Ascending aorta (tissue), 2 donors: ENCODE results near the gene HSP90AB1. TPM values are rescaled to one million over a fixed set of nuclear protein-coding genes. Genes with fewer than 3 reads are reported as not detected.

ENCODE experiments used
- DNase-seq, 2 donors: peaks; one replicate each; pipeline ENCODE4 v3.0.0-alpha.2; 2019; ENCODE audit warnings: low spot score in 2 of 2
- H3K27ac ChIP-seq, 2 donors: fragments of 200-600 bp; sonication (generic); one replicate each; pipeline ENCODE4 v1.5.1; 2016 to 2017; ENCODE audit warnings: mild to moderate bottlenecking in 1 of 2
- H3K27me3 ChIP-seq: fragments of 200-600 bp; sonication (generic); one replicate; pipeline ENCODE4 v1.5.1; 2017
- H3K36me3 ChIP-seq, 2 donors: fragments of 200-600 bp; sonication (generic); one replicate each; pipeline ENCODE4 v1.5.1; 2016
- H3K4me1 ChIP-seq, 2 donors: fragments of 200-600 bp; sonication (generic); one replicate each; pipeline ENCODE4 v1.5.1; 2016 to 2017; ENCODE audit warnings: mild to moderate bottlenecking in 1 of 2
- H3K4me3 ChIP-seq, 2 donors: fragments of 200-600 bp; sonication (generic); one replicate each; pipeline ENCODE4 v1.5.1; 2016 to 2017; ENCODE audit warnings: mild to moderate bottlenecking in 1 of 2
- H3K9me3 ChIP-seq, 2 donors: fragments of 200-600 bp; sonication (generic); one replicate each; pipeline ENCODE4 v1.5.1; 2016
- CTCF ChIP-seq, 3 experiments: fragments of 200-600 bp in 2 of 3; fragments of 450-650 bp in 1 of 3; sonication (generic) in 2 of 3; IDR thresholded peaks; one replicate each; pipeline ENCODE4 v1.5.1; 2016 to 2019; ENCODE audit warnings: antibody characterized with exemption in 3 of 3, mild to moderate bottlenecking in 1 of 3, moderate library complexity in 1 of 3
- intact Hi-C: fragments of 100-400 bp; cut with DNase I; formaldehyde crosslinking; loops from one replicate; pipeline ENCODE4 v1.15.1; 2023
- total RNA-seq: library from RNA; depleted of rRNA; stranded (reverse); fragments of >200 nt; gene quantifications from one replicate; pipeline ENCODE4 v1.1.0, GENCODE V29; 2016

The HSP90AB1 gene
- total RNA-seq, 1 donor from 2014 or later = 354 TPM

- Histone ChIP-seq H3K4me1 (peaks cover 15 to 29% of the 10 kb centered on the region in 2 donors), H3K36me3 (peaks cover 0 to 3% of the 10 kb centered on the region in 2 donors), H3K9me3 (no peaks in the 10 kb centered on the region), H3K27me3 (no peaks in the 10 kb centered on the region), H3K27ac (peak overlapping the region; percentile 72 to 77), H3K4me3 (peak overlapping the region; percentile 69 to 73)
- no peak for TF ChIP-seq CTCF (IDR thresholded peaks at IDR 0.05)
- DNase-seq = peak in 1 of 2 donors; percentile 72
- intact Hi-C loops = loop anchor here (1.0 to 5.0 kb wide), 5 partner anchors 27 to 193 kb away; partner anchors contain the start of genes AARS2, CDC5L, MRPL14 and TMEM63B
Observed at GRCh38 chr6:44264154-44265006, 17.5 kb downstream of the HSP90AB1 start.

DNA sequence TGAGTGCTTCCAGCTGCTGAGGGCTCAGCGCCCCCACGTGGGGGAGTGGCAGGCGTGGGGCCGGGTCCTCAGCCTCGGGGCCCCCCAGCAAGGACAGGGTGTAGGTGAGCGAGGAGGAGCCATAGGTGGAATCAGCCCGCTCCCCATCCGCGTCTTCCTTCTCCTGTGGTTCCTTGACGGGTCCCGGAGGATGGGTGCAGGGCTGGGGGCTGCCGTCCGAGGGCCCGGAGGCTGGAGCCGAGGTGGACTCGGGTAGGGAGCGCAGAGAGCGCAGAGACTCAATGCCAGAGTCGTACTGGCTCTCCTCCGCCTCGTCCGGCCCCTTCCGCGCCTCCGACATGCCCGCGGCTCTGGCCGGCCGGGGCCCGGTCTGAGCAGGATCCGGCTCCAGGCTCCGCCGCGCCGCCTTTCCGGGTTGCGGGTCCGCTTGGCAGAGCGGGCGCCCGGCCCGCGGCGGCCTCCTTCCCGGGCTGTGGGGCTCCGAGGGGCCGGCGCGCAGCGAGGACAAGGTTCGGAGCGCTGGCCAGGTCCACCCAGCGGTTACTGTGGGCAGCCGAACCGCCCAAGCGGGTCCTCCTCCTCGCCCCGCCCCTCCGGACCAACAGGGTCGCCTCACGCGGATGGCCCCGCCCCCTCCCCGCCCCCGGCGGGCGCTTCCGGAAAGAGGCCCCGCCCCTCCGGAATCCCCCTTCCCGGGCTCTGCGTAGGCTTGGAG is 18.3 kb downstream of the HSP90AB1 start, which contains the start of gene NFKBIE:
TSS of gene NFKBIE (minus strand) at position 545 of the 715 bp plus-strand sequence. CDS start at position 340, 205 bp downstream.
- DNase-seq = peak; percentile 88 to 98
- Histone ChIP-seq H3K27me3 (peaks cover 2% of the 10 kb centered on the region), H3K9me3 (no peaks in the 10 kb centered on the region), H3K36me3 (peaks cover 0 to under 1% of the 10 kb centered on the region in 2 donors), H3K4me3 (peak within 1 kb of the TSS; percentile 69 to 73), H3K4me1 (peaks cover 15 to 29% of the 10 kb centered on the region in 2 donors), H3K27ac (peak within 1 kb of the TSS; percentile 72 to 77)
- TF ChIP-seq CTCF (IDR thresholded peaks at IDR 0.05) = peak in 1 of 3 experiments; percentile 26
- intact Hi-C loops = loop anchor here (1.0 to 5.0 kb wide), 5 partner anchors 28 to 192 kb away; partner anchors contain the start of genes AARS2, CDC5L, MRPL14 and TMEM63B

- TF ChIP-seq CTCF (IDR thresholded peaks at IDR 0.05) = no peak
- Histone ChIP-seq H3K27me3 (peaks cover 6% of the 10 kb centered on the region), H3K27ac (peak overlapping the region in 1 of 2 donors; percentile 72), H3K9me3 (no peaks in the 10 kb centered on the region), H3K36me3 (no peaks in the 10 kb centered on the region), H3K4me3 (peak overlapping the region; percentile 69 to 73), H3K4me1 (peaks cover 17 to 29% of the 10 kb centered on the region in 2 donors)
- DNase-seq = no peak
- intact Hi-C loops = loop anchor here (1.0 to 5.0 kb wide), 5 partner anchors 28 to 192 kb away; partner anchors contain the start of genes AARS2, CDC5L, MRPL14 and TMEM63B
Observed at GRCh38 chr6:44265722-44266233, 18.9 kb downstream of the HSP90AB1 start.

DNA sequence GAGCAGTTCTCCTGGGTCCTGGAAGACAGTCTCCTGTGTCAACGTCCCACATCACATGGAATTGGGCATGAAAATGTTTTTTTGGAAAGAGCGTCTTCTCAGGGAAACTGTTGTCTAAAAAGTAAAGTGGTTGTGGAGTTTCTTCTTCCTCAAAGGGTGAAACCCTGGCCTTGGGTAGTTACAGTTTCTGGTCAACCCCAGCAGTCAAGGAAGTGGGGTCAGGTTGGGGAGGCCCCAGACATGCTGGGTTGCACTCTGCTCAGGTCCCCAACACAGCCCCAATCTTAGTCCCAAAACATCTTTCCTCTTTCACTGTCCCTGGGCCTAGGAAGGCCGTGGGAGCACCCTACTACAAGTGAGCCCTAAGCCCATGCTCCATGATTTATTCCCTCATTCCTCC is 19.4 kb downstream of the HSP90AB1 start:
- no peak overlapping the region for H3K4me3 ChIP-seq
- no peaks in the 10 kb centered on the region for H3K36me3 ChIP-seq
- intact Hi-C loops = loop anchor here (5.0 kb wide), 3 partner anchors 46 to 191 kb away; partner anchors contain the start of genes AARS2 and CDC5L
- H3K27me3 ChIP-seq = peaks cover 6% of the 10 kb centered on the region
- no peaks in the 10 kb centered on the region for H3K9me3 ChIP-seq
- no peak for TF ChIP-seq CTCF (IDR thresholded peaks at IDR 0.05)
- peaks cover 17 to 29% of the 10 kb centered on the region in 2 donors for H3K4me1 ChIP-seq
- DNase-seq = no peak
- no peak overlapping the region for H3K27ac ChIP-seq

DNA sequence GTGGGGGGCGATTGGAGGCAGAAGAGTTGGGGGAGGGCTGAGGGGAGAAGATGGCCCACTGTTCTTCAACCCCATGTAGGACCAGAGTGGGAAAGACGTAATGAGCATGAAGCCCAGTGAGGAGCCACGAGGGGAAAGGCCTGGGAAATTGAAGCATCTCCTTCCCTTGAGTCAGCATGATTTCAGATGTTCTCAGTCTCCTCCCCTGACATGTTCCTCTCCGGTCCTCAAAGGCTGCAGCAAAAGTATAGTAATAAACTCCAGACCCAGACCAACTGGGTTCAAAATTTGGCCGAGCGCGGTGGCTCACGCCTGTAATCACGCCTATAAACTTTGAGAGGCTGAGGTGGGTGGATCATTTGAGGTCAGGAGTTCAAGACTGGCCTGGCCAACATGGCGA is 20.4 kb downstream of the HSP90AB1 start:
- Histone ChIP-seq H3K27me3 (peaks cover 9% of the 10 kb centered on the region), H3K9me3 (no peaks in the 10 kb centered on the region), H3K4me3 (no peak overlapping the region), H3K27ac (no peak overlapping the region), H3K36me3 (no peaks in the 10 kb centered on the region), H3K4me1 (peaks cover 17 to 26% of the 10 kb centered on the region in 2 donors)
- no peak for DNase-seq
- TF ChIP-seq CTCF (IDR thresholded peaks at IDR 0.05) = no peak
- intact Hi-C loops = loop anchor here (5.0 kb wide), 3 partner anchors 45 to 190 kb away; partner anchors contain the start of genes AARS2 and CDC5L
